HepG2 (cell line): ENCODE measurements around the gene ANG. TPM values are rescaled to one million over a fixed set of nuclear protein-coding genes. Genes with fewer than 3 reads are reported as not detected.

ENCODE experiments used
- ATF2 ChIP-seq: sonication (generic); formaldehyde crosslinking; IDR thresholded peaks from 2 replicates; pipeline ENCODE4 v1.4.0; 2020; ENCODE audit warnings: missing genetic modification reagents
- EED ChIP-seq: sonication (generic); formaldehyde crosslinking; IDR thresholded peaks from 2 replicates; pipeline ENCODE4 v1.5.0; 2020; ENCODE audit warnings: mild to moderate bottlenecking, missing genetic modification reagents
- FOXP4 ChIP-seq: sonication (generic); formaldehyde crosslinking; IDR thresholded peaks from 2 replicates; pipeline ENCODE4 v1.4.0; 2020; ENCODE audit warnings: missing genetic modification reagents
- HMG20A ChIP-seq: IDR thresholded peaks from 2 replicates; pipeline ENCODE4 v1.6.1; 2016; ENCODE audit warnings: borderline replicate concordance
- MEIS1 ChIP-seq: sonication (generic); formaldehyde crosslinking; IDR thresholded peaks from 2 replicates; pipeline ENCODE4 v1.9.0; 2021; ENCODE audit warnings: mild to moderate bottlenecking, missing genetic modification reagents, moderate library complexity, borderline replicate concordance
- MLX ChIP-seq: IDR thresholded peaks from 2 replicates; pipeline ENCODE4 v1.6.1; 2016
- TEF ChIP-seq: sonication (generic); formaldehyde crosslinking; IDR thresholded peaks from 2 replicates; pipeline ENCODE4 v1.5.0; 2020; ENCODE audit warnings: missing genetic modification reagents
- ZNF260 ChIP-seq: sonication (generic); formaldehyde crosslinking; IDR thresholded peaks from 2 replicates; pipeline ENCODE4 v1.4.0; 2020; ENCODE audit warnings: missing genetic modification reagents, low read depth, mild to moderate bottlenecking, borderline replicate concordance
- ZNF333 ChIP-seq: sonication (generic); formaldehyde crosslinking; IDR thresholded peaks from 2 replicates; pipeline ENCODE4 v1.4.0; 2020; ENCODE audit warnings: mild to moderate bottlenecking, missing genetic modification reagents, borderline replicate concordance
- ZNF556 ChIP-seq: sonication (generic); formaldehyde crosslinking; IDR thresholded peaks from 2 replicates; pipeline ENCODE4 v1.4.0; 2020; ENCODE audit warnings: mild to moderate bottlenecking, missing genetic modification reagents, borderline replicate concordance
- ZNF569 ChIP-seq: sonication (generic); formaldehyde crosslinking; IDR thresholded peaks from 2 replicates; pipeline ENCODE4 v1.5.0; 2020; ENCODE audit warnings: mild to moderate bottlenecking, missing genetic modification reagents, moderate library complexity, borderline replicate concordance
- ZNF616 ChIP-seq: sonication (generic); formaldehyde crosslinking; IDR thresholded peaks from 2 replicates; pipeline ENCODE4 v1.5.0; 2020; ENCODE audit warnings: low read depth, mild to moderate bottlenecking, missing genetic modification reagents
- ZNF674 ChIP-seq: sonication (generic); formaldehyde crosslinking; IDR thresholded peaks from 2 replicates; pipeline ENCODE4 v1.5.0; 2020; ENCODE audit warnings: low read depth, mild to moderate bottlenecking, missing genetic modification reagents
- ZNF772 ChIP-seq: sonication (generic); formaldehyde crosslinking; IDR thresholded peaks from 2 replicates; pipeline ENCODE4 v1.5.0; 2020; ENCODE audit warnings: mild to moderate bottlenecking, missing genetic modification reagents
- ZNF776 ChIP-seq: sonication (generic); formaldehyde crosslinking; IDR thresholded peaks from 2 replicates; pipeline ENCODE4 v1.4.0; 2020; ENCODE audit warnings: mild to moderate bottlenecking, missing genetic modification reagents
- ZSCAN31 ChIP-seq: sonication (generic); formaldehyde crosslinking; IDR thresholded peaks from 2 replicates; pipeline ENCODE4 v1.5.0; 2020; ENCODE audit warnings: low read depth, mild to moderate bottlenecking, missing genetic modification reagents
- polyA plus RNA-seq, 8 experiments: library from polyadenylated mRNA; depleted of rRNA in 3 of 8; stranded (reverse) in 7 of 8; unstranded in 1 of 8; fragments of >200 nt; fragmentation: Illumina TruSeq in 4 of 8; extraction: Trizol in 4 of 8; gene quantifications; 2 replicates each; pipeline versions ENCODE4 v1.2.1 to v1.2.3, GENCODE V29; 2011 to 2016; ENCODE audit warnings: low read depth in 4 of 8, missing spikeins in 1 of 8, mixed read lengths in 1 of 8; ENCODE audit not compliant: insufficient read depth in 1 of 8
- total RNA-seq, 5 experiments: library from RNA; depleted of rRNA; stranded (reverse); fragments of >200 nt; fragmentation: Illumina TruSeq; extraction: Trizol; gene quantifications; 2 replicates each; pipeline ENCODE4 v1.2.3, GENCODE V29; 2016; ENCODE audit warnings: low read depth in 1 of 5
- TF ChIP-seq, protein P1 (sequence below): sonication (generic); formaldehyde crosslinking; IDR thresholded peaks from 2 replicates; pipeline ENCODE4 v1.5.0; 2020; ENCODE audit warnings: missing genetic modification reagents, mild to moderate bottlenecking, borderline replicate concordance
- TF ChIP-seq, protein P2 (sequence below): sonication (generic); formaldehyde crosslinking; IDR thresholded peaks from 2 replicates; pipeline ENCODE4 v1.4.0; 2020; ENCODE audit warnings: missing genetic modification reagents, borderline replicate concordance

ANG gene
- total and polyA plus RNA-seq, 2 of the 13 experiments (the other 11 are each of a cell fraction or from before 2014, with no cell fraction given): 83.6 to 401 TPM

- TF ChIP-seq ATF2 (CRISPR knock-in tag): peak; percentile 47; the same call in 1 of the 2 replicates
- TF ChIP-seq FOXP4: 0 out of 2 replicates have a peak, but pooled peaks have one; percentile 20
- TF ChIP-seq ZNF556 (CRISPR knock-in tag): no peak
- no peak for TF ChIP-seq ZNF674 (CRISPR knock-in tag)
- TF ChIP-seq, protein P1, sequence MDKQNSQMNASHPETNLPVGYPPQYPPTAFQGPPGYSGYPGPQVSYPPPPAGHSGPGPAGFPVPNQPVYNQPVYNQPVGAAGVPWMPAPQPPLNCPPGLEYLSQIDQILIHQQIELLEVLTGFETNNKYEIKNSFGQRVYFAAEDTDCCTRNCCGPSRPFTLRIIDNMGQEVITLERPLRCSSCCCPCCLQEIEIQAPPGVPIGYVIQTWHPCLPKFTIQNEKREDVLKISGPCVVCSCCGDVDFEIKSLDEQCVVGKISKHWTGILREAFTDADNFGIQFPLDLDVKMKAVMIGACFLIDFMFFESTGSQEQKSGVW (CRISPR knock-in tag): no peak
- no peak for TF ChIP-seq ZNF260 (CRISPR knock-in tag)
- TF ChIP-seq ZNF569: no peak
- TF ChIP-seq ZSCAN31 (CRISPR knock-in tag): 0 out of 2 replicates have a peak, but pooled peaks have one; percentile 35
- no peak for TF ChIP-seq TEF (CRISPR knock-in tag)
- no peak for TF ChIP-seq MEIS1 (CRISPR knock-in tag)
- no peak for TF ChIP-seq ZNF616 (CRISPR knock-in tag)
- TF ChIP-seq, protein P2, sequence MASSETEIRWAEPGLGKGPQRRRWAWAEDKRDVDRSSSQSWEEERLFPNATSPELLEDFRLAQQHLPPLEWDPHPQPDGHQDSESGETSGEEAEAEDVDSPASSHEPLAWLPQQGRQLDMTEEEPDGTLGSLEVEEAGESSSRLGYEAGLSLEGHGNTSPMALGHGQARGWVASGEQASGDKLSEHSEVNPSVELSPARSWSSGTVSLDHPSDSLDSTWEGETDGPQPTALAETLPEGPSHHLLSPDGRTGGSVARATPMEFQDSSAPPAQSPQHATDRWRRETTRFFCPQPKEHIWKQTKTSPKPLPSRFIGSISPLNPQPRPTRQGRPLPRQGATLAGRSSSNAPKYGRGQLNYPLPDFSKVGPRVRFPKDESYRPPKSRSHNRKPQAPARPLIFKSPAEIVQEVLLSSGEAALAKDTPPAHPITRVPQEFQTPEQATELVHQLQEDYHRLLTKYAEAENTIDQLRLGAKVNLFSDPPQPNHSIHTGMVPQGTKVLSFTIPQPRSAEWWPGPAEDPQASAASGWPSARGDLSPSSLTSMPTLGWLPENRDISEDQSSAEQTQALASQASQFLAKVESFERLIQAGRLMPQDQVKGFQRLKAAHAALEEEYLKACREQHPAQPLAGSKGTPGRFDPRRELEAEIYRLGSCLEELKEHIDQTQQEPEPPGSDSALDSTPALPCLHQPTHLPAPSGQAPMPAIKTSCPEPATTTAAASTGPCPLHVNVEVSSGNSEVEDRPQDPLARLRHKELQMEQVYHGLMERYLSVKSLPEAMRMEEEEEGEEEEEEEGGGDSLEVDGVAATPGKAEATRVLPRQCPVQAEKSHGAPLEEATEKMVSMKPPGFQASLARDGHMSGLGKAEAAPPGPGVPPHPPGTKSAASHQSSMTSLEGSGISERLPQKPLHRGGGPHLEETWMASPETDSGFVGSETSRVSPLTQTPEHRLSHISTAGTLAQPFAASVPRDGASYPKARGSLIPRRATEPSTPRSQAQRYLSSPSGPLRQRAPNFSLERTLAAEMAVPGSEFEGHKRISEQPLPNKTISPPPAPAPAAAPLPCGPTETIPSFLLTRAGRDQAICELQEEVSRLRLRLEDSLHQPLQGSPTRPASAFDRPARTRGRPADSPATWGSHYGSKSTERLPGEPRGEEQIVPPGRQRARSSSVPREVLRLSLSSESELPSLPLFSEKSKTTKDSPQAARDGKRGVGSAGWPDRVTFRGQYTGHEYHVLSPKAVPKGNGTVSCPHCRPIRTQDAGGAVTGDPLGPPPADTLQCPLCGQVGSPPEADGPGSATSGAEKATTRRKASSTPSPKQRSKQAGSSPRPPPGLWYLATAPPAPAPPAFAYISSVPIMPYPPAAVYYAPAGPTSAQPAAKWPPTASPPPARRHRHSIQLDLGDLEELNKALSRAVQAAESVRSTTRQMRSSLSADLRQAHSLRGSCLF (CRISPR knock-in tag): no peak
- no peak for TF ChIP-seq ZNF776 (CRISPR knock-in tag)
- TF ChIP-seq HMG20A: no peak
- no peak for TF ChIP-seq EED (CRISPR knock-in tag)
- TF ChIP-seq ZNF772 (CRISPR knock-in tag): peak; percentile 70; the same call in 1 of the 2 replicates
- TF ChIP-seq ZNF333 (CRISPR knock-in tag): no peak
- TF ChIP-seq MLX (CRISPR knock-in tag): no peak
These were observed 2.5 kb downstream of the ANG start (continued) for GRCh38 chr14:20690848-20691640.
